Measurements from ENCODE around the gene PGC.

PGC gene

DNA sequence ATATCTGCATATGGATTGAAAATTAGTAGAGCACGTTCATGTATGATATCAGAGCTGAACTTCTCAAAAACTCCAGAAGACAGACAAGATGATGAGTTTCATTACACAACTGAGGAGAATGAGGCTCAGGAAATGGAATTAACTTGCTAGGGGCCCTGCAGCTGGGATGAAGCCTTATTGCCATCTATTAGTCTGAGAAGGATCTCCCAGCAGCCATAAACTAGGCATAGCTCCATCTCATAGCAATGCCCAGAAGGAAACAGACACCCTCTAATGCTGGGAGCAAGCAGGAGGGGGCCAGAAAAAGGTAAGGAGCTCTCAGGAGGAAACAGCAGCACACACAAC lies 29.8 kb downstream of the PGC start:
- Histone ChIP-seq H4K12ac (ENCODE audit: low read depth, low read length) (no peak overlapping the region), H3K4ac (ENCODE audit: low read depth, low read length) (no peak overlapping the region), H3K9me3 (ENCODE audit: insufficient read depth, low read depth, low read length) (peaks cover 4% of the 10 kb centered on the region), H3K4me2 (ENCODE audit: low read length) (no peak overlapping the region), H3K9ac (ENCODE audit: low read length) (no peak overlapping the region), H3K23ac (ENCODE audit: low read length) (no peak overlapping the region), H3K4me3 (ENCODE audit: low read depth, low read length) (no peak overlapping the region), H3K14ac (ENCODE audit: low read length) (no peak overlapping the region), H2BK120ac (ENCODE audit: insufficient read depth, low read length, poor library complexity) (no peak overlapping the region), H4K91ac (ENCODE audit: low read depth, low read length) (no peak overlapping the region), H3K4me1 (ENCODE audit: control insufficient read depth in 1 of 2, insufficient read depth in 2 of 2, low read length in 2 of 2) (peaks cover 15 to 24% of the 10 kb centered on the region in 2 experiments), H2AK5ac (ENCODE audit: low read length) (no peak overlapping the region), H2AFZ (ENCODE audit: insufficient read depth, low read length, poor library complexity) (no peak overlapping the region), H4K8ac (ENCODE audit: low read depth, low read length) (no peak overlapping the region), H2BK5ac (ENCODE audit: low read depth, low read length, poor library complexity) (no peak overlapping the region), H3K18ac (ENCODE audit: low read length) (no peak overlapping the region), H3K79me1 (ENCODE audit: low read length) (peaks cover 4% of the 10 kb centered on the region), H3K27me3 (ENCODE audit: insufficient read depth, low read length) (no peaks in the 10 kb centered on the region), H3K36me3 (ENCODE audit: control insufficient read depth in 1 of 2, insufficient read depth in 2 of 2, low read length in 2 of 2) (peaks cover 0 to 3% of the 10 kb centered on the region in 2 experiments), H3K79me2 (ENCODE audit: control insufficient read depth, insufficient read depth, low read length, poor library complexity) (peaks cover 1% of the 10 kb centered on the region), H2BK12ac (ENCODE audit: low read length) (no peak overlapping the region), H3K27ac (ENCODE audit: low read depth, low read length) (no peak overlapping the region)
- WGBS (ENCODE audit: extremely low coverage, insufficient coverage, insufficient read length): no CpG with 5 or more reads among the region's 1 CpG
- no peak for DNase-seq

DNA sequence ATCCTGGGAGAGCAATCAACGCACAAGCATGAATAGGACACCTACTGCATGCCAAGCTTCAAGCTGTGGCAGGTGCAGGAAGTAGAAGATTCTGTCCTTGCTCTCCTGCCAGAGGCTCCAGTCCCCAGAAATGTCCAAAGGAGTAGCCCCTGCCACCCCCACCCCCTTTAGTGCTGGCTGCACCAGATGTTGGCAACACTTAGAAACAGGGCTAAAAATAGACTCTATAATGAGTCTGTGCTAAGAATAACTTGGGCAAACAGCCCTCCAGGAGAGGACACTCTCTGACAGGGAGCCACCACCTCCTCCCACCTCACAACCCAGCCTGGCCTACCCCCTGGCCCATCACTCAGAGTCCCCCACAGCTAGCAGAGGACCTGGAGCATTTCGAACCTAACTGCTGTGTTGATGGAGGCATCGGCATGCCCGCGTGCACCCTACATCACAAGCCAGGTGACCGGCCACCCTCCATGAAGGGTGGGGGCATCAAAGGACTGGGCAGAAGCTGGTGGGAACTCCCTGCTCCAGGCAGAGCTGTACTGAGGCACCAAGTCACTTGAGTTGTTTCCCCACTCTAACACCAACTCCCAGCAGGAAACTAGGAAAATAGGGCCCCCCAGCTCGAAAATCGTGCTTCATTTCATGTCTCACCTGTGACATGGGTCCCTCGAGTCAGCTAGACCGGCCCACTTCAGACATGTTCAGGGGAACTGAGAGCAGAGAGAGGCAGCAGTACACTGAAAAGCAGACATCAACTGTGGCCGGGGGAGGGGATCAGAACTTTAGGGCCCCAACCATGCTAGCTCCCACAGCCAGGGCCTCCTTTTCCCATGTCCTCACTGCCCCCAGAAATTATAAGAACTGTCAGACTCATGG lies 30.4 kb downstream of the PGC start:
- Histone ChIP-seq H3K9me3 (ENCODE audit: insufficient read depth, low read depth, low read length) (peaks cover 4% of the 10 kb centered on the region), H2AFZ (ENCODE audit: insufficient read depth, low read length, poor library complexity) (no peak overlapping the region), H4K8ac (ENCODE audit: low read depth, low read length) (no peak overlapping the region), H3K4ac (ENCODE audit: low read depth, low read length) (no peak overlapping the region), H3K79me1 (ENCODE audit: low read length) (peaks cover 4% of the 10 kb centered on the region), H2BK120ac (ENCODE audit: insufficient read depth, low read length, poor library complexity) (no peak overlapping the region), H4K12ac (ENCODE audit: low read depth, low read length) (no peak overlapping the region), H2BK12ac (ENCODE audit: low read length) (no peak overlapping the region), H3K4me2 (ENCODE audit: low read length) (no peak overlapping the region), H3K79me2 (ENCODE audit: control insufficient read depth, insufficient read depth, low read length, poor library complexity) (peaks cover 1% of the 10 kb centered on the region), H4K91ac (ENCODE audit: low read depth, low read length) (no peak overlapping the region), H3K9ac (ENCODE audit: low read length) (no peak overlapping the region), H3K4me3 (ENCODE audit: low read depth, low read length) (no peak overlapping the region), H3K14ac (ENCODE audit: low read length) (no peak overlapping the region), H2BK5ac (ENCODE audit: low read depth, low read length, poor library complexity) (no peak overlapping the region), H3K36me3 (ENCODE audit: control insufficient read depth in 1 of 2, insufficient read depth in 2 of 2, low read length in 2 of 2) (peaks cover 0 to 3% of the 10 kb centered on the region in 2 experiments), H3K4me1 (ENCODE audit: control insufficient read depth in 1 of 2, insufficient read depth in 2 of 2, low read length in 2 of 2) (peaks cover 15 to 24% of the 10 kb centered on the region in 2 experiments), H3K18ac (ENCODE audit: low read length) (no peak overlapping the region), H2AK5ac (ENCODE audit: low read length) (no peak overlapping the region), H3K27me3 (ENCODE audit: insufficient read depth, low read length) (no peaks in the 10 kb centered on the region), H3K23ac (ENCODE audit: low read length) (no peak overlapping the region), H3K27ac (ENCODE audit: low read depth, low read length) (no peak overlapping the region)
- no CpG with 5 or more reads among the region's 11 CpGs for WGBS (ENCODE audit: extremely low coverage, insufficient coverage, insufficient read length)
- no peak for DNase-seq

DNA sequence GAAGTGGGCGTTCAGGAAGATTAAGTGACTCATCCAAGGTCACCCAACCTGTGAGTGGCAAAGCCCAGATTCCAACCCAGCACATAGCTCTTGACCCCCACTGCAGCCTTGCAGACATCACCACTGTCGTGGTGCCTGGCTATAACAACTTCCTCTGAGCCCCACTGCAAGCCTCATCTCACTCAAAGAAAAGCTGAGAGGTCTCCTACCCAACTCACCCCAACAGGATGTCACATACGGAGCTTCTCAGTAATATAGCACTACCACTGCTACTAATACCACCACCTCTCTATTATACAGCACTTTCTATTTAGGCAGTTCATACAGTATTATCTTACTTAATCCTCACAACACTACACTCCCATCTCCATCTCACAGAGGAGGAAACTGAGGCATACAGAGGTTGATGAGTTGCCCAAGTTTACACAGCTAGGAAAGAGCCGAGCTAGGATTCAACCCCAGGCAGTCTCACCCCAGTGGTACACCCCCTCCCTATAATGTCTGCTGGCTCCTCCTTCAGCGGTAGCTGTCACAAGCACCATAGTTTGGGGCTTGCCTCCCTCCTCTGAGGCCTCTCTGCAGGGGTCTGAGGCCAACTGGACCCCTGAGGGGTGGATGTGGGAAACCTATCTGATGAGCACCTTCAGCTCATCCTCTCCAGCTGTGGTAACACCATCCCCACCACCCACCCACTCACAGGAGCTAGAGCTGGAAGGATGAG lies 31.2 kb downstream of the PGC start:
- H2AFZ ChIP-seq (ENCODE audit: insufficient read depth, low read length, poor library complexity): no peak overlapping the region
- H3K9ac ChIP-seq (ENCODE audit: low read length): no peak overlapping the region

DNA sequence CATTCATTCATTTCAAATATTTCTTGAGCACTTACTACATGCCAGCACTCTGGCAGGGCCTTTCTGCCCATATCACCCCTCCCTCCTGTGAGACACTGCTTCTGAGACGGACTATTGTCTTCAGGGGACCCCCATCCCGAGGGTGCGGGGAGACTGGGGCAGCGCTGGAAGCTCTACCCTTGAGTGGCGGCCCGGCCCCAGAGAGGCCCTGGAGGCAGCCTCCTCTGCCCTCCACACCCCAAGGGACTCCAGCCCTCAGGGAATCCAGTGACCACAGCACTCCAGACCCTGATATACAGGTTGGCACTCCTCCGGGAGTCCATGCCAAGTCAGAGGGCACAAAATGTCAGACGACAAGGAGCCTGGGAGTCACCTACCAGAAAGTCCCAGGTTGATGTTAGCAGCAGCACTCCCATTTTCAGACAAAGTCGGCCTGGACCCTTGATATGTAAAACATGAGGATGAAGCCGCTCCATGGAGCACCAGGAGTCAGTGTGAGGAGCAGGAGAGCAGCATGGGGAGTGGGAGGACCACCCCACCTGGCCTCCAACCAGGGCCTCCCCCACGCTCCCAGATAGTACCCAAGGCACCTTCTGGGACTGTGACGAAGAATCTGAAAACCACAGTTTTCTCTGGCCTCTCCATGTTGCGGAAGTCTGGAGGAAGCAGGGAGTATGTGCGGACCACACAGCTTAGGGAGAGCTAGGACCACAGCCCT lies 32.5 kb downstream of the PGC start:
- Histone ChIP-seq H3K23ac (ENCODE audit: low read length) (no peak overlapping the region), H3K4ac (ENCODE audit: low read depth, low read length) (no peak overlapping the region), H3K27ac (ENCODE audit: low read depth, low read length) (no peak overlapping the region), H3K14ac (ENCODE audit: low read length) (no peak overlapping the region), H3K18ac (ENCODE audit: low read length) (no peak overlapping the region), H2BK12ac (ENCODE audit: low read length) (no peak overlapping the region), H4K8ac (ENCODE audit: low read depth, low read length) (no peak overlapping the region), H3K9me3 (ENCODE audit: insufficient read depth, low read depth, low read length) (peaks cover 4% of the 10 kb centered on the region), H3K27me3 (ENCODE audit: insufficient read depth, low read length) (no peaks in the 10 kb centered on the region), H2BK5ac (ENCODE audit: low read depth, low read length, poor library complexity) (no peak overlapping the region), H3K4me3 (ENCODE audit: low read depth, low read length) (no peak overlapping the region), H3K79me2 (ENCODE audit: control insufficient read depth, insufficient read depth, low read length, poor library complexity) (peaks cover 1% of the 10 kb centered on the region), H3K4me1 (ENCODE audit: control insufficient read depth in 1 of 2, insufficient read depth in 2 of 2, low read length in 2 of 2) (peaks cover 12 to 24% of the 10 kb centered on the region in 2 experiments), H3K4me2 (ENCODE audit: low read length) (no peak overlapping the region), H4K91ac (ENCODE audit: low read depth, low read length) (no peak overlapping the region), H3K79me1 (ENCODE audit: low read length) (no peaks in the 10 kb centered on the region), H4K12ac (ENCODE audit: low read depth, low read length) (no peak overlapping the region), H2AFZ (ENCODE audit: insufficient read depth, low read length, poor library complexity) (no peak overlapping the region), H3K9ac (ENCODE audit: low read length) (no peak overlapping the region), H3K36me3 (ENCODE audit: control insufficient read depth in 1 of 2, insufficient read depth in 2 of 2, low read length in 2 of 2) (peaks cover 0 to 3% of the 10 kb centered on the region in 2 experiments), H2BK120ac (ENCODE audit: insufficient read depth, low read length, poor library complexity) (no peak overlapping the region), H2AK5ac (ENCODE audit: low read length) (no peak overlapping the region)
- peak in 1 of 2 donors; percentile 27 for DNase-seq
- no CpG with 5 or more reads among the region's 14 CpGs for WGBS (ENCODE audit: extremely low coverage, insufficient coverage, insufficient read length)

More for the DNA sequence above, 31.2 kb downstream of the PGC start:
- Histone ChIP-seq H2BK120ac (ENCODE audit: insufficient read depth, low read length, poor library complexity) (no peak overlapping the region), H3K14ac (ENCODE audit: low read length) (no peak overlapping the region), H4K91ac (ENCODE audit: low read depth, low read length) (no peak overlapping the region), H2BK5ac (ENCODE audit: low read depth, low read length, poor library complexity) (no peak overlapping the region), H3K23ac (ENCODE audit: low read length) (no peak overlapping the region), H3K4ac (ENCODE audit: low read depth, low read length) (no peak overlapping the region), H3K4me3 (ENCODE audit: low read depth, low read length) (no peak overlapping the region), H3K9me3 (ENCODE audit: insufficient read depth, low read depth, low read length) (peaks cover 4% of the 10 kb centered on the region), H3K27me3 (ENCODE audit: insufficient read depth, low read length) (no peaks in the 10 kb centered on the region), H4K8ac (ENCODE audit: low read depth, low read length) (no peak overlapping the region), H2AK5ac (ENCODE audit: low read length) (no peak overlapping the region), H2BK12ac (ENCODE audit: low read length) (no peak overlapping the region), H4K12ac (ENCODE audit: low read depth, low read length) (no peak overlapping the region), H3K18ac (ENCODE audit: low read length) (no peak overlapping the region), H3K4me2 (ENCODE audit: low read length) (no peak overlapping the region), H3K4me1 (ENCODE audit: control insufficient read depth in 1 of 2, insufficient read depth in 2 of 2, low read length in 2 of 2) (peaks cover 15 to 24% of the 10 kb centered on the region in 2 experiments), H3K27ac (ENCODE audit: low read depth, low read length) (no peak overlapping the region), H3K79me2 (ENCODE audit: control insufficient read depth, insufficient read depth, low read length, poor library complexity) (peaks cover 1% of the 10 kb centered on the region), H3K79me1 (ENCODE audit: low read length) (peaks cover 4% of the 10 kb centered on the region), H3K36me3 (ENCODE audit: control insufficient read depth in 1 of 2, insufficient read depth in 2 of 2, low read length in 2 of 2) (peaks cover 0 to 3% of the 10 kb centered on the region in 2 experiments)
- no peak for DNase-seq
- WGBS (ENCODE audit: extremely low coverage, insufficient coverage, insufficient read length): no CpG with 5 or more reads among the region's 5 CpGs

Measured in trophoblast cell (in vitro differentiated cells and primary cell).